ENCODE measurements around the gene PLA1A. TPM values are rescaled to one million over a fixed set of nuclear protein-coding genes. Genes with fewer than 3 reads are reported as not detected.

PLA1A gene
- total RNA-seq, 5 donors from 2014 or later (not counting 1 experiment from before 2014, with no cell fraction given): not detected

DNA sequence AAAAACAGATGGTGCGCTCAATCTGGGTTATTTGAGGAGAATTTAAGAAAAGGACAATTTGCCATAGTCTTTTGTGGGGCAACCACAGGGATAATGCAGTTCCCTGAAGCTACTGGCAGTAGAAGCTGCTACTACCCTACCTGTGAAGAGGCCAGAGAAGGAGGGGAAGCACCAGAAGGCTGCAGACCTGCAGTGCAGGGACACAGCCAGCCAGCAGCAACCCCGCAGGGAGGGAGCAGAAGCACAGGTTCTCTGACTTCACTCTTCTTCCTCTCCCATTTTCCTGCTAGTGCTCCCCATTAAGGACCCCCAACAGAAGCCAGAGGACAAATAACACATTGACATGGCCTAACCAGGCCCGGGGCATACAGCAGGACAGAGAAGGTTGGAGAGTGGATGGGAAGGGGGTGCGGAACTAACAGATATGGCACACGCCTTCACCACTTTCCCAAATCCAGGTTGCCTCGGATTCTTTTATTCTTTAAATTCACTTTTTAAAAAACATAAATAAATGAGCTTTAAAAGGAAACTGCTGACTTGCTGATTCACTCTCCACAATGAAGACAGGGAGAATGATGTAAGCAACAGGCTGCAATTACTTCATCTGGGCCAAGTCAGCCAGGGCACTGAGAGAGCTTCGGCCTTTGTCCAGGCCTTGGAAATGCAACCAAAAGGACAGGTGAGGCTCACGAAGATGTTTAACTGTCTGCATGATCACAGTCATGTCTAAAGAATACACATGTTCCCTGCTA, 32.6 kb downstream of the PLA1A start:
- 90% methylated on average over 3 of the region's 8 CpGs for WGBS (ENCODE audit: insufficient coverage)
- Mint-ChIP-seq H3K9me3 (no peaks in the 10 kb centered on the region), H3K27ac (no peak overlapping the region), H3K36me3 (no peaks in the 10 kb centered on the region), H3K4me1 (peaks cover 5 to 37% (median 13%) of the 10 kb centered on the region in 3 donors), H3K27me3 (peaks cover under 1 to 5% of the 10 kb centered on the region in 2 donors), H3K4me3 (no peak overlapping the region)
- Histone ChIP-seq H3K36me3 (ENCODE audit: control insufficient read depth in 2 of 2, extremely low read depth in 1 of 2, insufficient read depth in 1 of 2, low read length in 1 of 2) (no peaks in the 10 kb centered on the region), H3K27me3 (replicated peaks in 1 of 2; ENCODE audit: control insufficient read depth in 2 of 2, extremely low read depth in 1 of 2, insufficient read depth in 2 of 2, low read length in 1 of 2) (peaks cover 0 to 5% of the 10 kb centered on the region in 2 experiments), H3K9me3 (no peaks in the 10 kb centered on the region), H3K4me3 (ENCODE audit: control insufficient read depth in 1 of 2, extremely low read depth in 1 of 2, low read length in 1 of 2) (no peak overlapping the region), H3K4me1 (ENCODE audit: control insufficient read depth in 1 of 2, extremely low read depth in 1 of 2, insufficient read depth in 2 of 2, low read length in 2 of 2) (peaks cover 0 to 14% of the 10 kb centered on the region in 2 experiments), H3K27ac (ENCODE audit: low read length) (no peak overlapping the region)
- CTCF ChIA-PET: no interaction called here
- ATAC-seq (replicated peaks in 1 of 4): no peak
- no peak for DNase-seq
- POLR2A ChIA-PET: no interaction called here

DNA sequence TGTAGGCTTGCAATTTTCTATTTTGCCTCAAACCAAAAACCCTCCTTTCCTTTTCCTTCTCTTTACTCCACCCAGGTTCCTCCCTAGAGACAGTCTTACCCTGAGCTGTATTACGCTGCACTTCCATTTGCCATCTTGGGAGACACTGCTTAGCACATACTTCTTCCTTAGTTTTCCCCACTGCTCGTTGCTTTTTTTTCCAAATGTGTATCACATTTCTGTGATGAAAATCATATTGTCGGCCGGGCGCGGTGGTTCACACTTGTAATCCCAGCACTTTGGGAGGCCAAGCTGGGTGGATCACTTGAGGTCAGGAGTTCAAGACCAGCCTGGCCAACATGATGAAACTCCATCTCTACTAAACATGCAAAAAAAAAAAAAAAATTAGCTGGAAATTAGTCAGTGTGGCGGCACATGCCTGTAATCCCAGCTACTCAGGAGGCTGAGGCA, 33.2 kb downstream of the PLA1A start:
- H3K27ac Mint-ChIP-seq: no peak overlapping the region
- no peak overlapping the region for H3K27ac ChIP-seq (ENCODE audit: low read length)
- DNase-seq: no peak
- H3K9me3 Mint-ChIP-seq: no peaks in the 10 kb centered on the region
- ChIA-PET POLR2A (no interaction called here), CTCF (no interaction called here)
- WGBS (ENCODE audit: insufficient coverage): 96% methylated on average over 7 of the region's 7 CpGs
- no peak for ATAC-seq (replicated peaks in 1 of 4)
- no peak overlapping the region for H3K4me3 ChIP-seq (ENCODE audit: control insufficient read depth in 1 of 2, extremely low read depth in 1 of 2, low read length in 1 of 2)
- peaks cover 0 to 5% of the 10 kb centered on the region in 2 experiments for H3K27me3 ChIP-seq (replicated peaks in 1 of 2; ENCODE audit: control insufficient read depth in 2 of 2, extremely low read depth in 1 of 2, insufficient read depth in 2 of 2, low read length in 1 of 2)
- no peaks in the 10 kb centered on the region for H3K36me3 ChIP-seq (ENCODE audit: control insufficient read depth in 2 of 2, extremely low read depth in 1 of 2, insufficient read depth in 1 of 2, low read length in 1 of 2)
- no peak overlapping the region for H3K4me3 Mint-ChIP-seq
- H3K4me1 ChIP-seq (ENCODE audit: control insufficient read depth in 1 of 2, extremely low read depth in 1 of 2, insufficient read depth in 2 of 2, low read length in 2 of 2): peaks cover 0 to 14% of the 10 kb centered on the region in 2 experiments
- H3K4me1 Mint-ChIP-seq: peaks cover 5 to 32% (median 13%) of the 10 kb centered on the region in 3 donors
- H3K9me3 ChIP-seq: no peaks in the 10 kb centered on the region
- H3K36me3 Mint-ChIP-seq: no peaks in the 10 kb centered on the region
- H3K27me3 Mint-ChIP-seq: peaks cover 0 to 5% of the 10 kb centered on the region in 2 donors

DNA sequence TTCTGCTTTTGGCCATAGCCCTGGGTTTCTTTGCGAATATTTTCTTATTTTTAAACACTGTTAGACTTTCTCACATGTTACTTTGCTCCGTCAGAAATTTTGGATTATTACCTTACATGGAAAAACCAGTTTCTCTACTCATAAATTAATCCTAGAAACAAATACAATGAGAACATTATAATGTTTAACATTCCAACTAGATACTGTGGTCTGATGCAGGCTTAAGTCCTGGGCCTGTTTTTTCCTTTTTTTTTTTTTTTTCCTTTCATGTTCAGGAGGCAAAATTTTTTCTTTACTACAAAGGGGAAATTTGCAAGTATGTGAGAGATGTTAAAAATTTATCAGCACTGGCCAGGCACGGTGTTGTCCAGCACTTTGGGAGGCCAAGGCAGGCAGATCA, 33.8 kb downstream of the PLA1A start:
- H3K27ac ChIP-seq (ENCODE audit: low read length): no peak overlapping the region
- ATAC-seq (replicated peaks in 1 of 4): no peak
- no peak for DNase-seq
- Mint-ChIP-seq H3K36me3 (no peaks in the 10 kb centered on the region), H3K27me3 (peaks cover 0 to under 1% of the 10 kb centered on the region in 2 donors), H3K4me1 (peaks cover 5 to 27% (median 13%) of the 10 kb centered on the region in 3 donors), H3K27ac (no peak overlapping the region), H3K4me3 (no peak overlapping the region), H3K9me3 (no peaks in the 10 kb centered on the region)
- H3K36me3 ChIP-seq (ENCODE audit: control insufficient read depth in 2 of 2, extremely low read depth in 1 of 2, insufficient read depth in 1 of 2, low read length in 1 of 2): no peaks in the 10 kb centered on the region
- ChIA-PET CTCF (no interaction called here), POLR2A (no interaction called here)
- peaks cover 0 to 13% of the 10 kb centered on the region in 2 experiments for H3K4me1 ChIP-seq (ENCODE audit: control insufficient read depth in 1 of 2, extremely low read depth in 1 of 2, insufficient read depth in 2 of 2, low read length in 2 of 2)
- 83% methylated on average over 2 of the region's 3 CpGs for WGBS (ENCODE audit: insufficient coverage)
- H3K9me3 ChIP-seq: no peaks in the 10 kb centered on the region
- peaks cover 0 to 2% of the 10 kb centered on the region in 2 experiments for H3K27me3 ChIP-seq (replicated peaks in 1 of 2; ENCODE audit: control insufficient read depth in 2 of 2, extremely low read depth in 1 of 2, insufficient read depth in 2 of 2, low read length in 1 of 2)
- no peak overlapping the region for H3K4me3 ChIP-seq (ENCODE audit: control insufficient read depth in 1 of 2, extremely low read depth in 1 of 2, low read length in 1 of 2)

DNA sequence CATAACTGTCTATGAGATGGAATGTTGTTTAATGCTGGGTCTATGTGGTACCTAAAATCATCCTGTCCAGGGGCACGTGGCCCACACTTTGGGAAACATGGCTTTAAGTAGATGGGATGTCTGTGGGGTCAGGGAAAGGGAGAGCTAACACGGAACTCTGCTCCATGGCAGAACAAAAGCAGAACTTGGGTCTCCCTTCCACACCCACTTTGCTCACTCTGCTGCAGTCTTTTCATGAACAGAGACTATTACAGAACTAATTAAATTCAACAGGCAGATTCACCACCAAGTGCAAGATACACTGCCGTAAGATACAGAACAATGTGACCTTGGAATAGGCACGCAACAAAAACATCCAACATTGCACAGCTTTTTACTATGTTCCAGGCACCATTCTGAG, 34.5 kb downstream of the PLA1A start:
- POLR2A ChIA-PET: no interaction called here
- Histone ChIP-seq H3K27me3 (replicated peaks in 1 of 2; ENCODE audit: control insufficient read depth in 2 of 2, extremely low read depth in 1 of 2, insufficient read depth in 2 of 2, low read length in 1 of 2) (no peaks in the 10 kb centered on the region), H3K4me1 (ENCODE audit: control insufficient read depth in 1 of 2, extremely low read depth in 1 of 2, insufficient read depth in 2 of 2, low read length in 2 of 2) (peaks cover 0 to 8% of the 10 kb centered on the region in 2 experiments), H3K36me3 (ENCODE audit: control insufficient read depth in 2 of 2, extremely low read depth in 1 of 2, insufficient read depth in 1 of 2, low read length in 1 of 2) (no peaks in the 10 kb centered on the region), H3K9me3 (no peaks in the 10 kb centered on the region), H3K4me3 (ENCODE audit: control insufficient read depth in 1 of 2, extremely low read depth in 1 of 2, low read length in 1 of 2) (no peak overlapping the region), H3K27ac (ENCODE audit: low read length) (no peak overlapping the region)
- no peak for DNase-seq
- CTCF ChIA-PET: no interaction called here
- no peaks in the 10 kb centered on the region for H3K9me3 Mint-ChIP-seq
- no peak overlapping the region for H3K4me3 Mint-ChIP-seq
- WGBS (ENCODE audit: insufficient coverage): 81% methylated on average over 2 of the region's 4 CpGs
- H3K27ac Mint-ChIP-seq: no peak overlapping the region
- H3K4me1 Mint-ChIP-seq: peaks cover 5 to 21% (median 9%) of the 10 kb centered on the region in 3 donors
- no peaks in the 10 kb centered on the region for H3K27me3 Mint-ChIP-seq
- no peak for ATAC-seq (replicated peaks in 1 of 4)
- no peaks in the 10 kb centered on the region for H3K36me3 Mint-ChIP-seq

DNA sequence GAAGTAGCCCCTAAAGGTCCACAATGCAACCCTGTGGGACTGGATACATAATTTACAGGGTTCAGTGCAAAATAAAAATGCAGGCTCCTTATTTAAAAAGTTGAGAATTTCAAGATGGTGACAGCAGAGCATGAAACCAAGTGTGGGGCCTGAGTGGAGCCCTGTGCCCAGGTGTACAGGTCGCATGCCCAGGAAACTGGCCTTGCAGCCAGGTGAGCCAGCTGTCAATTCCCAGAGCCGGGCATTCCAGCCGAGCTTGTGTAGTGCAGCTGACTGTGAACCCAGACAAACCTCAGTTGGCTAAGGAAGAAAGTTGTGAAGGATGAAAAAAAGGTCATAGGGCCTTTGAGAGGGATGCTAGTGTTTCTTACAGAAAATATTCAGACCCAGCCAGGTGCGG, 35.1 kb downstream of the PLA1A start:
- WGBS (ENCODE audit: insufficient coverage): 78% methylated on average over 4 of the region's 4 CpGs

DNA sequence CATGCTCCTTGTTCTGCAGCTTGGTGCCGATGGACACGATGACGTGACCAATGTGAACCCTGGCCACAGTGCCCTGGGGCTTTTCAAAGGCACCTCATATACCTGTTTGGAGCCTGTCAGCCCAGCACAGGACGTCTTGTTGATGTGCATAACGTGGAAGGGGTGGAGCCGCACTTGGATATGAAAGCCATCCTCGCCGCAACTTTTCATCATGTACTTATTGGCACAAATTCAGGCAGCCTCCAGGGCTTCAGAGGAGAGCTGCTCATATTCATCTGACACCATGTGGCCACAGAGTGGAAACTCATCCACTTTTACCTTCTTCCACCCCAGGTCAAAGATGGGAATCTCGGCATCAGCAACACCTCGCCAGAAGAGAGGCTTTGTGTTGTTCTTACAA, 38.0 kb downstream of the PLA1A start:
- 95% methylated on average over 8 of the region's 10 CpGs for WGBS (ENCODE audit: insufficient coverage)
- DNase-seq: no peak
- H3K4me1 Mint-ChIP-seq: peaks cover 0 to 18% (median 5%) of the 10 kb centered on the region in 3 donors
- no peak overlapping the region for H3K4me3 ChIP-seq (ENCODE audit: control insufficient read depth in 1 of 2, extremely low read depth in 1 of 2, low read length in 1 of 2)
- ChIA-PET CTCF (no interaction called here), POLR2A (no interaction called here)
- no peak overlapping the region for H3K27ac Mint-ChIP-seq
- H3K36me3 Mint-ChIP-seq: peaks cover 14% of the 10 kb centered on the region
- H3K4me1 ChIP-seq (ENCODE audit: control insufficient read depth in 1 of 2, extremely low read depth in 1 of 2, insufficient read depth in 2 of 2, low read length in 2 of 2): peaks cover 0 to 4% of the 10 kb centered on the region in 2 experiments
- H3K9me3 ChIP-seq: no peaks in the 10 kb centered on the region
- no peaks in the 10 kb centered on the region for H3K36me3 ChIP-seq (ENCODE audit: control insufficient read depth in 2 of 2, extremely low read depth in 1 of 2, insufficient read depth in 1 of 2, low read length in 1 of 2)
- no peak overlapping the region for H3K4me3 Mint-ChIP-seq
- no peaks in the 10 kb centered on the region for H3K27me3 Mint-ChIP-seq
- H3K9me3 Mint-ChIP-seq: no peaks in the 10 kb centered on the region
- H3K27me3 ChIP-seq (replicated peaks in 1 of 2; ENCODE audit: control insufficient read depth in 2 of 2, extremely low read depth in 1 of 2, insufficient read depth in 2 of 2, low read length in 1 of 2): no peaks in the 10 kb centered on the region
- no peak overlapping the region for H3K27ac ChIP-seq (ENCODE audit: low read length)
- no peak for ATAC-seq (replicated peaks in 1 of 4)

More for the DNA sequence above, 35.1 kb downstream of the PLA1A start:
- Histone ChIP-seq H3K4me1 (ENCODE audit: control insufficient read depth in 1 of 2, extremely low read depth in 1 of 2, insufficient read depth in 2 of 2, low read length in 2 of 2) (peaks cover 0 to 2% of the 10 kb centered on the region in 2 experiments), H3K27me3 (replicated peaks in 1 of 2; ENCODE audit: control insufficient read depth in 2 of 2, extremely low read depth in 1 of 2, insufficient read depth in 2 of 2, low read length in 1 of 2) (no peaks in the 10 kb centered on the region), H3K4me3 (ENCODE audit: control insufficient read depth in 1 of 2, extremely low read depth in 1 of 2, low read length in 1 of 2) (no peak overlapping the region), H3K9me3 (no peaks in the 10 kb centered on the region), H3K36me3 (ENCODE audit: control insufficient read depth in 2 of 2, extremely low read depth in 1 of 2, insufficient read depth in 1 of 2, low read length in 1 of 2) (no peaks in the 10 kb centered on the region), H3K27ac (ENCODE audit: low read length) (no peak overlapping the region)
- Mint-ChIP-seq H3K4me1 (peaks cover 3 to 18% (median 4%) of the 10 kb centered on the region in 3 donors), H3K9me3 (no peaks in the 10 kb centered on the region), H3K27ac (no peak overlapping the region), H3K36me3 (no peaks in the 10 kb centered on the region), H3K27me3 (no peaks in the 10 kb centered on the region), H3K4me3 (no peak overlapping the region)
- ChIA-PET CTCF (no interaction called here), POLR2A (no interaction called here)
- ATAC-seq (replicated peaks in 1 of 4) (no peak), DNase-seq (no peak)

Data from T-cell (primary cell).